ENCODE measurements around the gene ACOX2.

ACOX2 gene

DNA sequence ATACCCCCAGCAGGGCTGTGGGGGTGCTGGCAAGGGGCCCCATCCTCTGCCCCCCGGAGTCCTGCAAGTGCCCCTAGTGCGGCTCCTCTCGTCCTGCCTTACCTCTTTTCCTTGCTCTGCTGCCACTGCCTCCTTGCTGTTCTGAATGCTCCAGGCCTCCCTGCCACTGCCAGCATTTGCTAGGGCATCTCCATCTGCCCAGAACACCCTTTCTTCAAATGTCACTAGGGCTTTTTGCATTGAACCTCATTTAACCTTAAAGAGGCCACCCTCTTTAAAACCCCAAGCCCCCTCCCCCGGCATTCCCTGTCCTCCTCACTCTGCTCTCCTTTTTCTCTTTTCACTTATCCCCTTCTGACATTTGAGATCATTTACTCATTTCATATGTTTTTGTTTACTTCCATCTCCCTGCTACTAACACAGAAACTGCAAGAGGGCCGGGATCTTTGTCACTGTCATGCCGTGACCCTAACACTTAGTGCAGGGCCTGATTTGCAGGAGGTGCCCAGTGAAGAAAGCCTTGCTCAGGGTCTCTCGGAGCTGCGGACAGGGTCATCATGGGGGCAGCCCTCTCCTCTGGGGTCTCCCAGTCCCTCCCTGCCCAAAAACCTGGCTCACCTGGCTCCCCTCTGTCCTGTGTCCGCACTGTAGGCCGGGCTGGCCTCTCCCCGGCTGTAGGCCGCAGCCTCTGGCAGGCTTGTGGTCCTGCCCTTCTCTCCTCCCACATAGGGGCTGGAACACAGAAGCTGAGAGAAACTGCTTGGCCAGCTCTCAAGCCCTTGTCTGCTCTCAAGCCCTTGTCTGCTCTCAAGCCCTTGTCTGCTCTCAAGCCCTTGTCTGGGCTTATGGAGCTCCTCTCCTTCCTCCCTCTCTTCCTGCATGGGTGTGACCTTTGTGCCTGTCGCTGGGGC, at the start of gene ACOX2:
Gene ACOX2, minus strand, starts transcription at position 690 of the 911 bp plus-strand sequence. CDS start 2,084 bp downstream, outside the sequence.
- no peak for DNase-seq (ENCODE audit: low read depth)

- DNase-seq (ENCODE audit: low read depth): no peak
Measured at GRCh38 chr3:58585994-58586393, 49.0 kb upstream of the ACOX2 start.

DNA sequence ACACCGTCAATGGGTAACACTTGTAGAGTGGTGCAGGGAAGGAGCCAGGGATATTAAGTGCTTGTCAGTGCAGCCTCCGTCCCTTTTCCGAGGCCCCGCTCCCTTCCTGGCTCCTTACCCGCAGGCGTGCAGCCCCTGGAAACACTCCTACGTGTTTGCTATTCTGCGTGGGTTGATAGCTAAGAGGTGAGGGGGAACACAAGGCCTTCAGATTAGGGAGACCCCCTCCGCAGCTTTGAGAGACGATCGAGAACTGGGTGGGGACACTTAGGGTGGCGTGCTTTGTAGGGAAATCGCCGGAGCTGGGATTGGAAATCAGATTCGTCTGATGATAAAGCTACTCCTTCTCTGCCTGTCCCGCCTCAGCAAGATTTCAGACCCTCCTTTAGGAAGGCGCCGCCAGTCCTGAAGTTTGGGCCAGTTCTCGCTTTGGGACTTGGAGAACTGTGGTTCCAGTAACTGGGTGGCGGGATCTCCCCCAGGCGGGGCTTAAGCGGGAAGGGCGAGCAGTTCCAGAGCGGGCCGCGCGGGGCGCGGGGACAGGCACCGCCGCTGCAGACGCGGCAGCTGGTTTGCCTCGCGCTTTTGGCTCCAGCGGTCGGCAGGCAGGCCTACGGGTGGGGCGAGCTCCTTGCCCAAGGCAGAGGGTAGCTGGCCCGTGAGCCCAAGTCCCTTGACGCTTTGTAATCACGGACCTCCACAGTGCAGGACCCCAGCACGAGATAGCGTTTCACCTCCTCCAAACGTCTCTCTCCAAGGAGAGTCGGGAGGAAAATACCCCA, 48.2 kb upstream of the ACOX2 start:
- DNase-seq (ENCODE audit: low read depth): peak; percentile 35

- no peak for DNase-seq (ENCODE audit: low read depth)
Measured at GRCh38 chr3:58584690-58585004, 47.7 kb upstream of the ACOX2 start.

GRCh38 chr3:58581328-58582091, 44.5 kb upstream of the ACOX2 start:
- DNase-seq (ENCODE audit: low read depth): no peak

DNA sequence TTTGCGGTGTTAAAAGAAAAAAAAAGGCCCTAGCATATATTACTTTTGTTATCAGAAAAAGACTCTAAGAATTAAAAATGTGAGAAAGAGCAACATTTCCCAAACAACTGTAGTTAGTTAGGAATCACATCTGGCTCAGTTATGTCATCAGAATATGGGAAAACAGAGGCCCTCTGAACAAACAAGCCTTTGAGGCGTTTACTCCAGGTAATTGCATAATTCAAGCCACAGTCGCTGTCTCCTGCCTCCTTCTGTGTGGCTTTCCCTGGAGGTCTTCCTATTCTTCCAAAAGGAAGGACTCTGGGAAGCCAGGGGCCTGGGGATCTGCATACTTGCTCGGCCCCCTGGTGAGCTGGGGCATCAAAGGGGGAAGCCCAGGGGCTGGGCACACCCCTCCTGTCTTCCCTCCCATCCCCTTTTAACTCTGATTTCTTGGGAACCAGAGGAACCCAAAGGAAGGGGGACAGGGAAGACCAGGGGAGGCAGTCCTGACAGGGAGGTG, 43.9 kb upstream of the ACOX2 start:
- DNase-seq (ENCODE audit: low read depth): no peak

DNA sequence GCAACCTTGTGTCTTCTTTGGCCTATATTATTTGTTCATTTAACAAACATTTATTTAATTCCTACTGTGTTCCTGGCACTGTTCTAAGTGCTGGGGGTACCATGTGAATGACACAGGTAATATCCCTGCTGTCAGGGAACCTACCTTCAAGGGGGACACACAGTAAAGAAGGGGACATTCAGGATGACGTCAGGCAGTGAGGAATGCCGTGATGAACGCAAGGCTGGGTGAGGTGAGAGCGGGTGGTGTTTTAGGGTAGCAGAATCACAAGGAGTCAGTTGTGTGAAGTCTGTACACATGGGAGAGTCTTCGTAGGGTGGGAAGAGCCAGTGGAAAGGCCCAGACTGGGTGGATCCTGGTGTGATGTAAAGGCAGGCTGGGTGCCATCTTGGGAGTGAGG, 41.9 kb upstream of the ACOX2 start:
- no peak for DNase-seq (ENCODE audit: low read depth)

DNA sequence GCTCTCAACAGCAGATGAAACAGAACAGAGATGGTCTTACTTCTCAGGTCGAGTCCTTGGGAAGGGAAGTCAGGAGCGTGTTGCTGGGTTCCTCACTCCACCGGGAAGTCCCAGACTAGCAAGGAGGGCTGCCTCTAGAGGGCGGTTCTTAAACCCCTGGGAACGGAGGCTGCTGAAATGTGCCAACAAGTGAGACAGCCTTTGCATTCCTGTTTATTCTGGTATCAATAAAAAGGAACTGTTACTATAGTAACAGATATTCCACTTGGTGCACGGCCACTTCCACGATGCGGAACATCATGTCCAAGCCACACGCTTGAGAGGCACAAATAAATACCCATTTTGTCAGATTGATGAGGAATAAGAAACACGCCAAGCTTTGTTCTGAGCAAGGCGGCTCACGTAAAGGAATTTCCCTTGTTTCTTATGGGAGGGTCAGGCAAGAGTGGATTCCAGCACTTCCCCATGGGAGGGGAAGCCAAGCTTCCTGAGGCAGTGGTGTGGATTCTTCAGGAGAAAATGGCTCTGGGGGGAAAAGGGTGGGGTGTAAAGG, 40.4 kb upstream of the ACOX2 start, which contains the start of gene FAM107A:
Gene FAM107A, minus strand, starts transcription at position 123 of the 553 bp plus-strand sequence. CDS start 7,531 bp downstream, outside the sequence.
- no peak for DNase-seq (ENCODE audit: low read depth)

- no peak for DNase-seq (ENCODE audit: low read depth)
Measured at GRCh38 chr3:58576716-58577115, 39.7 kb upstream of the ACOX2 start.

- no peak for DNase-seq (ENCODE audit: low read depth)
Measured at GRCh38 chr3:58575971-58576652, 39.1 kb upstream of the ACOX2 start.

DNA sequence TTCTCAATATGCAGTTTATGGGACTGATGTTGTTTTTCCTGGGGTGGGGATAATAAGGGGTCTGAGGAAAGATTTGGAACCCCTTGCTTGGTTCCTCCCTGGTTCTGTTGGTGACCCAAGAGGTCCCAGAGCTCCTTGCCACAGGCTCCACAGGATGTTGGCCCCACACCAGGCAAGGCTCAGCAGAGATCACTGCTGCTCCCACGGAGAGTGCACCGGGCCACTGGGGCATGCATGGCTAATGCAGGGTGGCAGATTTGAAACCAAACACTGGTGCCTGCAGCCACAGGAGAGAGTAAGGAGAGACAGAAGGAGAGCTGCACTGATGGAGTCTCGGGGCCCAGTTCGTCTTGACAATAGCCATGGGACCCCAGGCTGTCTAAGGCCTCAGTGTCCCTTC, 37.7 kb upstream of the ACOX2 start:
- no peak for DNase-seq (ENCODE audit: low read depth)

GRCh38 chr3:58574106-58574505, 37.1 kb upstream of the ACOX2 start:
- DNase-seq (ENCODE audit: low read depth): no peak

GRCh38 chr3:58573640-58574039, 36.6 kb upstream of the ACOX2 start:
- DNase-seq (ENCODE audit: low read depth): no peak

DNA sequence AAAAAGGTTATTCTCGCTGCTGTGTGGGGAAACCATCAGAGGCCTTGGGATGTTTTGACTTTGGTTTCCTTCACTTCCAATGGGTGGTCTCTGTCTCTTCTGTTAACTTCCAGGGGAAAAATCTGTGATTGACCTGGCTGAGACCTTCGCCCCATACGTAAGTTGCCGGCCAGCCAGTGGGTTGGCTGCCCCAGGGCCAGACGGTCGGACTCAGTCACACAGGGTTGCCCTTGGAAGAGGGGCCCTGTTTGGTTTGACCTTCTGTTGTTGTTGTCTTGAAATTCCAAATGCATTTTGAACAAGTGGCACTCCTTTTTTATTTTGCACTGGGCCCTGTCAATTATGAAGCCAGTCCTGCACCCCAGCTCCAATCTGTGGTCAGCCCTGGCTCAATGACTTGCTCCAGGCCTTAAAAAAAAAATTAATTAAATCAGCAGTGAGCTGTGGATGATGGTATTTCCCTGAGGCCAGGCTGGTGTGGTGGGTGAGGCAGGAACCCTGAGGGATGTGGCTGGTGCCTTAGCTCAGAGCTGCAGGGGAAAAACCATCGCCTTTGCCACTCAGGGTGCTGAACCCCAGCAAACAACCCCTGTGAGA, 35.7 kb upstream of the ACOX2 start:
- no peak for DNase-seq (ENCODE audit: low read depth)

GRCh38 chr3:58572013-58572633, 35.1 kb upstream of the ACOX2 start:
- DNase-seq (ENCODE audit: low read depth): no peak

- DNase-seq (ENCODE audit: low read depth): no peak
Measured at GRCh38 chr3:58570851-58571250, 33.9 kb upstream of the ACOX2 start.

DNA sequence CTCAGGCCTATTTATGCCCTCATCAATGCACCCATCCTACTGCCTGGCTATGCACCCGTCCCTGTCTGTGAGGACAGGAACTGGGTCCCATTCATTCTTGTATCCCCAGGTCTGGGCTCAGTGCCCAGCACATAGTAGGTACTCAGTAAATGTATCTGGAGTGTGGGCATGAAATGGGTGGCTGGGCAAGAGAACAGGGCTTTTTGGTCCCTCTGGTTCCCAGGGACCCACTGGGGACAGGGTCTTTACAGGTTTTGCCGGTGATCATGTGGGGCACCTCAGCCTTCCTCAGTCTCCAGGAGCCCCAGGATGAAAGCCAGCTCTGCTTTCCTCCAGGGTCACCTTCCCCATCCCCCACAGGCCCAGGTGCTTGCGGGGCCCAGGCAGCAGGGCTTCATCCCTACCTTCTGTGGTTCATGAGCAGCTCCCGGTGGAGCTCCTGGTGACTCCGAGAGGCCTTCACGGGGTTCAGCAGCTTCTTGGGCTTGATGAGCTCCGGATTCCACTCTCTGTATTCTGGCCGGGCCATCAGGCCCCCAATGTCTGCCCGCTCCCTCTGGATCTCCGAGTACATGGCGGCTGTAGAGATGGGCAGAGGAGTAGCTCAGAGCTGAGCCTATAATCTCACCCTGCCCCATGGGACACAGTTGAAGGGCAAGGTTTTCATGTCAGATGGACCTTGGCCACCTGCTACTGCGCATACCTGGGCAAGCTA, 32.5 kb upstream of the ACOX2 start:
- no peak for DNase-seq (ENCODE audit: low read depth)

- peak; percentile 65 for DNase-seq (ENCODE audit: low read depth)
Measured at GRCh38 chr3:58568572-58569286, 31.7 kb upstream of the ACOX2 start.

GRCh38 chr3:58567251-58567515, 30.2 kb upstream of the ACOX2 start:
- DNase-seq (ENCODE audit: low read depth): no peak
